Gastroesophageal sphincter (tissue), 3 donors: Measurements from ENCODE around the gene SCFD2.

Source experiments
- CTCF ChIP-seq, 4 experiments: fragments of 200-600 bp in 2 of 4; fragments of 450-650 bp in 2 of 4; sonication (generic) in 1 of 4; IDR thresholded peaks; one replicate each; pipeline ENCODE4 v1.5.1; 2017 to 2019; ENCODE audit warnings: antibody characterized with exemption in 4 of 4, mild to moderate bottlenecking in 2 of 4, moderate library complexity in 2 of 4
- POLR2A ChIP-seq, 2 donors: fragments of 450-650 bp; IDR thresholded peaks; one replicate each; pipeline ENCODE4 v1.6.1; 2017; ENCODE audit warnings: antibody characterized with exemption in 2 of 2, mild to moderate bottlenecking in 2 of 2, moderate library complexity in 1 of 2
- POLR2AphosphoS5 ChIP-seq: sonication (generic); formaldehyde crosslinking; IDR thresholded peaks from one replicate; pipeline ENCODE4 v1.6.1; 2017; ENCODE audit warnings: antibody characterized with exemption

GRCh38 chr4:53094040-53094439 lies 271.8 kb downstream of the SCFD2 start:
- TF ChIP-seq CTCF (IDR thresholded peaks at IDR 0.05): no peak
- no peak for TF ChIP-seq POLR2A (IDR thresholded peaks at IDR 0.05)
- TF ChIP-seq POLR2AphosphoS5: no peak
